ENCODE data around the gene OPN1SW.

Gene OPN1SW, protein sequence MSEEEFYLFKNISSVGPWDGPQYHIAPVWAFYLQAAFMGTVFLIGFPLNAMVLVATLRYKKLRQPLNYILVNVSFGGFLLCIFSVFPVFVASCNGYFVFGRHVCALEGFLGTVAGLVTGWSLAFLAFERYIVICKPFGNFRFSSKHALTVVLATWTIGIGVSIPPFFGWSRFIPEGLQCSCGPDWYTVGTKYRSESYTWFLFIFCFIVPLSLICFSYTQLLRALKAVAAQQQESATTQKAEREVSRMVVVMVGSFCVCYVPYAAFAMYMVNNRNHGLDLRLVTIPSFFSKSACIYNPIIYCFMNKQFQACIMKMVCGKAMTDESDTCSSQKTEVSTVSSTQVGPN

GRCh38 chr7:128775744-128776474 lies at the start of gene OPN1SW:
Gene OPN1SW (minus strand): TSS chr7:128775794. CDS start chr7:128775781, 13 bp downstream.
- DNase-seq (ENCODE audit: low spot score) = no peak

- DNase-seq (ENCODE audit: low spot score) = no peak
Observed at GRCh38 chr7:128821724-128822123, 46.1 kb upstream of the OPN1SW start.

DNA sequence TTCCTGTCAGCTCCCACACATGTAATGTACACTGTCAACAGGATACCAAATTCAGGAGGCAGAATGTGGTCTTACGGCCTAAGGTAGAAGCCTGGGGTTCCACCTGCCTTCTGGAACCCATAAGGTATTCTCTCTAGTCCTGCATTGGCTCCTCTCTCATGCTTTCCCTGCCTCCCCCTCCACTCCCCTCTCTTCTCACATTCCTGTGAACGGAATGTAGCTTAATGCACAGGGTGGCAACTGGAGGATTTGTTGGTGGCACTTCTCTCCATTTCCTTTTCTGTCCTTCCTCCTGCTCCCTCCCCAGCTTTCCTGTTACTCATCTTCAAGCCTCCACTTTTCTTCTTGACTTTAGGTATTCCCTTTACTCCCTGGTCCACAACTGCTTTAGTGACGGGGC lies 43.1 kb upstream of the OPN1SW start:
- DNase-seq (ENCODE audit: low spot score) = no peak

- peak; percentile 40 for DNase-seq (ENCODE audit: low spot score)
Observed at GRCh38 chr7:128815289-128815942, 39.8 kb upstream of the OPN1SW start.

GRCh38 chr7:128814499-128814898 lies 38.9 kb upstream of the OPN1SW start:
- DNase-seq (ENCODE audit: low spot score) = peak; percentile 79

GRCh38 chr7:128812514-128813168 lies 37.0 kb upstream of the OPN1SW start:
- no peak for DNase-seq (ENCODE audit: low spot score)

DNA sequence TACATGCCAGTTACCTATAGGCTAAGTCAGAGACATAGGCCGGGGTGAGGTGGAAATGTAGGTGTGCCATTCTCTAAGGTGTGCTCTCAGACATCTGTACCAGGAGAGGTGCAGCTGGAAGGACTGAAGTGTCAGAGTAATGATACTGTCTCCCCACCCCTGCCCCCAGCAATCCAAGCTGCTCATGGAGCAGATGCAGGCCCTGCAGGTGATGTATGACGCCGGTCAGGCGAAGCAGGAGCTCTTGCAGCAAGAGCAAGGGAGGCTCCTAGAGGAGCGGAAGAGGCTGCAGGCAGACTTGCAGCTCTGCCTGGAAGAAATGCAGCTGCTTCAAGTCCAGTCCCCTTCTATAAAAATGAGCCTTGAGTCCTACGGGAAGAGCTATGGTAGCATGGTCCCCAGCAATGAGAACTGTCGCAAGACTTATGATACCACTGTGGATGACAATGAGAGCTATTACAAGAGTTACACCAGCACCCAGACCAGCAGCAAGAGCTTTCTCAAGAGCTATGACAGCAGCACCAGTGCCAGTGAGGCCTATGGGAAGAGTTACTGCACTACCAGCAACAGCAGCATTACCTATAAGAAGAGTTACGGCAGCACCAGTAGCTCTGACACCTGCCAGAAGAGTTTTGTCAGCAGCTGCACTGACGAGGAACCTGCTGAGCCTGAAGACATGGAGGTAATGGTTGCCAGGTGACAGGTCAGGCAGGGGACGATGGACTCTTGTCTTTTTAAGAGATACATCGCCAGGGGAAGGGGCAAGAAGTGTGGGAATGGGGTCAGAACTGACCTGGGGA lies 36.2 kb upstream of the OPN1SW start:
- no peak for DNase-seq (ENCODE audit: low spot score)

DNA sequence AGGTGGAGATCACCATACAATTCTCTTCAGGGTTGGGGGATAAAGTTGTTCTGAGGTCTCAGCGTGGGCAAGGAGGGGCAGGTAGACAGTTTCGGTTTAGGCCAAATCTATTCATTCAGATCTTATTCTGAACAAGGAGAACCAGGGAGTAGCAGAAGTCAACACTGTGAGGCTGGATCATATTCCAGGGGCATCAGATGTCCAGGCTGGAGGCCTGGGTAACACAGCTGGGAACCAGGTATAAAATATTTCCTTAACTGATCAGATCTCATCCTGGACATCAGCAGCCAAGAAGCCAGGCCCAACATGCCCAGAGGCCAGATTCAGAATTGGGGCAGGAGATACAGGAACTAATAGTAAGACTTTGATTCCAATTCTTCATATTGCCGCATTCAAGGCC lies 35.4 kb upstream of the OPN1SW start:
- DNase-seq (ENCODE audit: low spot score) = no peak

DNA sequence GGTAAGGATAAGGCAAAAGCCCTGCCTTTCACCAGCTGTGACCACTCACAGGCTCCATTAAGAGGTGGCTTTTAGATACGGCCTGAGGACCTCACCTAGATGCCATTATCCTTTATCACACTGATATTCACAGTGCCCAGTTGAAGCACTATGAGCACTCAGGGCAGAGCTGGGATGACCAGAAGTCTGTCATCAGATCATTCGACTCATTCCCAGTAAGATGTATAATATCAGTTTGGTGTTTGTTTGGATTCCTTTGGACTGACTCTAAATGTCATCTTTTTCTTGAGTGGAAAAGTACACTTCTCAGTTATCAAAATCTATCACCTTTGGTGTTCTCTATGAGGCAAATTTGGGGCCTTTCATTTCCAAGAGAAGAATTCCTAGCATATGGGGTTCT lies 34.9 kb upstream of the OPN1SW start:
- no peak for DNase-seq (ENCODE audit: low spot score)

DNA sequence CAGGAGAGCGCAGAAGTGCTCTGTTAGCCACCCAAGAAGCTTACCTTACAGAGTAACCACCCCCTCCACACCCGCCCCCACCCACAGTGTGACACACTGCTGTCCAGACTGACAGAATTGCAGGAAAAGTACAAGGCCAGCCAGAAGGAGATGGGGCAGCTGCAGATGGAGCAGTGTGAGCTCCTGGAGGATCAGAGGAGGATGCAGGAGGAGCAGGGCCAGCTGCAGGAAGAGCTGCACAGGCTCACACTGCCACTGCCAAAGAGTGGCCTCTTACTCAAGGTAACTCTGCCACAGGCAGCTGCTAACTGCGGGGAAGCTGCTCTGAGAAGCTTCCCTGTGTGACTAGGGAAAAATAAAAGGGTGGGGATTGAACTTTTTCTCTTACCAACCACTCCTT lies 33.8 kb upstream of the OPN1SW start:
- no peak for DNase-seq (ENCODE audit: low spot score)

GRCh38 chr7:128807191-128807590 lies 31.6 kb upstream of the OPN1SW start:
- DNase-seq (ENCODE audit: low spot score) = no peak

- DNase-seq (ENCODE audit: low spot score) = no peak
Observed at GRCh38 chr7:128805225-128805624, 29.6 kb upstream of the OPN1SW start.

GRCh38 chr7:128804484-128804883 lies 28.9 kb upstream of the OPN1SW start:
- DNase-seq (ENCODE audit: low spot score) = no peak

GRCh38 chr7:128801667-128802418 lies 26.2 kb upstream of the OPN1SW start:
- no peak for DNase-seq (ENCODE audit: low spot score)

DNA sequence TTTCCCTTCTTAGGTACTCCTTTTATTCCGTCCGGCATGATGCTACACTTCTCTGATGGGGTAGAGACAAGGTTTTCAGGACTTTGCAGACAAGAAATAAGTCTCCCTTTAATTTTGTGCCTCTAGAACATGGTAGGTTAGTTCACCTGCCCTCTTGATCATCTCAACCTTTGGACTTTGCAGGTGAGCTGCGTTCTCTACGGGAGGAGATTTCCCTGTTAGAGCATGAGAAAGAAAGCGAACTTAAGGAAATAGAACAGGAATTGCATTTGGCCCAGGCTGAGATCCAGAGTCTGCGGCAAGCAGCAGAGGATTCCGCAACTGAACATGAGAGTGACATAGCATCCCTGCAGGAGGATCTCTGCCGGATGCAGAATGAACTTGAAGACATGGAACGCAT lies 25.4 kb upstream of the OPN1SW start:
- no peak for DNase-seq (ENCODE audit: low spot score)

GRCh38 chr7:128800567-128800966 lies 25.0 kb upstream of the OPN1SW start:
- no peak for DNase-seq (ENCODE audit: low spot score)

DNA sequence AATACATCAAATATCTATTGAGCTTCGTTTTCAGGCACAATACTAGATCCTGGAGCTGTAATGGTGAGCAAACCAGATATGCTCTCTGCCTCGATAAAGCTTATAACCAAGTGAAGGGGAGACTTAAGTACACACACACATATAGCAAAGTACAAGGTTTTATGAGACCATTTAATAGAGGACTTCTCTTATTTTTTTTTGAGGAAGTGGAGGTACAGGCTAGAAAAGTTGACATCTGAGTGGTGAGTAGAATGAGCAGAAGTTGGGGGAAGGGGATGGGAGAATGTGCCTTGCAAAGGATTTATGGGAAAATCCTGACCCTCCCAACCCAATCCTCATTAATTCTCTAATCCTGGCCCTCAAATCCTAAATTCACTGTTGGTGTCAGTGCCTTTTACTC lies 23.9 kb upstream of the OPN1SW start:
- no peak for DNase-seq (ENCODE audit: low spot score)

- no peak for DNase-seq (ENCODE audit: low spot score)
Observed at GRCh38 chr7:128796327-128796726, 20.7 kb upstream of the OPN1SW start.

- no peak for DNase-seq (ENCODE audit: low spot score)
Observed at GRCh38 chr7:128795129-128795528, 19.5 kb upstream of the OPN1SW start.

DNA sequence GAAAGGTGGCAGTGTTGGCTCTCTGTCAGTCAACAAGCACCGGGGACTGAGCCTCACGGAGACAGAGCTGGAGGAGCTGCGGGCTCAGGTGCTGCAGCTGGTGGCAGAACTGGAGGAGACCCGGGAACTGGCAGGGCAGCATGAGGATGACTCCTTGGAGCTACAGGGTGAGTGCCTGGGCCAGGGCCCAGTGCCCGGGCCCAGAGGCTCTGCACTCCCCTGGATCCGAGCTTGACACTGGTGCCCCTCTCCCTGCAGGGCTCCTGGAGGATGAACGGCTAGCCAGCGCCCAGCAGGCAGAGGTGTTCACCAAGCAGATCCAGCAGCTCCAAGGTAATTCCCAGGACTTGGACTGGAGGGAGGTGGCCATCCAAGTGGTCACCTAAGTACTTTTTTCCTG lies 18.8 kb upstream of the OPN1SW start:
- DNase-seq (ENCODE audit: low spot score) = no peak

GRCh38 chr7:128794020-128794419 lies 18.4 kb upstream of the OPN1SW start:
- DNase-seq (ENCODE audit: low spot score) = no peak
